ENCODE data around the gene TRIM29. TPM values are rescaled to one million over a fixed set of nuclear protein-coding genes. Genes with fewer than 3 reads are reported as not detected.

The TRIM29 gene
- total RNA-seq, 1 experiment from 2014 or later = 293 TPM

DNA sequence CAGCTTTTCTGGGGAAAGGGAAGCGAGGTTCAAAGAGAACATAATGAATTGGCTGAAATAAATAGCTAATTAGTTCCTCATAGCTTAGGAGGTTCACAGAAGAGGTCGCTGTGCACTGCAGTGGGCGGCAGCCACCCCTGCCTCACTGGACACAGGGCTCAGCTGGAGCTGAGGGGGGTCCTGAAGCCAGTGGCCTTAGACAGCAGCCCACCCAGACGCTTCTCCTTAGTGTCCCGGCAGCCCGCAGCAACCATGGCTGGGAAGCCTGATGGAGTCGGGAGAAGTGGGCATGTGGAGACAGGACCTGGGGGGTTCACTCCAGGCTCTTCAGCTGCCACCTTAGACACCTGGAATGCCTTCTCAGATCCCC lies 75.4 kb downstream of the TRIM29 start:
- Histone ChIP-seq H3K36me3 (ENCODE audit: low read depth) (no peaks in the 10 kb centered on the region), H3K4me2 (no peak overlapping the region), H2AFZ (no peak overlapping the region), H3K79me2 (ENCODE audit: low read depth) (no peaks in the 10 kb centered on the region), H3F3A (ENCODE audit: insufficient read depth, low read depth) (no peaks in the 10 kb centered on the region), H3K4me3 (no peak overlapping the region), H3K9me2 (ENCODE audit: insufficient read depth) (no peaks in the 10 kb centered on the region), H3K27ac (no peak overlapping the region), H3K4me1 (replicated peaks; ENCODE audit: insufficient read depth) (no peaks in the 10 kb centered on the region), H3K27me3 (ENCODE audit: insufficient read depth, low read depth) (peaks cover 97% of the 10 kb centered on the region), H4K20me1 (ENCODE audit: insufficient read depth) (no peaks in the 10 kb centered on the region), H3K9me3 (ENCODE audit: insufficient read depth, low read depth) (no peaks in the 10 kb centered on the region)
- no peak for DNase-seq
- intact Hi-C loops (cut with micrococcal nuclease; ENCODE audit: unreplicated experiment) = no loop called here
- ChIA-PET POLR2A (ENCODE audit: unreplicated experiment) (no interaction called here), CTCF (no interaction called here)
- BruUV-seq (replicated peaks) = no TSS peak
- no peak for TF ChIP-seq EZH2 (IDR thresholded peaks at IDR 0.05; ENCODE audit: low read depth)
- TF ChIP-seq CTCF (conservative IDR thresholded peaks at IDR 0.05) = no peak

DNA sequence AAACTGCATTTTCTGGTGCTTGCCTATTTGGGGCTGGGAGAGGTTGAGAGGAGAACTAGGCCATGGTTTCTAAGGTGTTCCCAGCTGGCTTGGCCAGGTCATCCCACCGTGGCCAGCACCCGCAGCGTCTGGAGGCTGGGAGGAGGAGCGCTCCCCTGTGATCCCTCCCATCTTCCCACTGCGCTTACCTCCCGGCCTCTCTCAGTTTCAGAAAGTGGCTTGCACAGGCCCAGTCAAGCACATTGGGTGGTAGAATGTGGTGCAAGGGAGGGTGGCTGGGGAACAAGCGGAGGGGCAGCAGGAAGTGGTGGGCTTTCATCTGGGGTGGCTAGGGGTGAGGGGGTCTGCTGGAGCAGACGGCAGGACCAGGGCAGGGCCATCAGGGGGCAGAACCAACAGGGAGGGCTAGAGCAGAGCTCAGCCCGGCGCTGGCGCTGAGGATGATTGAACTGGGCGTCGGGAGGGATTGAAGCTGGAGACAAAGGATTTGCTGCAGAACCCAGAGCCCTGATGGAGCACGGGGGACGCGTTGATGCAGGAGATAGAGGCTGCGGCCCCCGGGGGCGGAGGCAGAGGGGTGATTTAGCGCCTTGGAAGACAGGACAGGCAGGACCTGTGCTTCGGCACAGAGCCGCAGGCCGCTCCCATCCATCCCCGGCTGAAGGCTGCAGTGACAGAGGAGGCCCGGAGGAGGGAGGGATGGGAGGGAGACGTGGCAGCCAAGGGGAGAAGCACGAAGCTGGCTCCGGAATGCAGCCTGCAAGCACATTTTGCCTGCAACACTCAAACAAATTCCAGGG lies 76.0 kb downstream of the TRIM29 start:
- H2AFZ ChIP-seq = no peak overlapping the region
- no peaks in the 10 kb centered on the region for H3K9me2 ChIP-seq (ENCODE audit: insufficient read depth)
- intact Hi-C loops (cut with micrococcal nuclease; ENCODE audit: unreplicated experiment) = no loop called here
- ChIA-PET POLR2A (ENCODE audit: unreplicated experiment) (no interaction called here), CTCF (no interaction called here)
- no peak overlapping the region for H3K4me2 ChIP-seq
- H3K79me2 ChIP-seq (ENCODE audit: low read depth) = no peaks in the 10 kb centered on the region
- H3K27ac ChIP-seq = no peak overlapping the region
- H3K4me1 ChIP-seq (replicated peaks; ENCODE audit: insufficient read depth) = no peaks in the 10 kb centered on the region
- no peaks in the 10 kb centered on the region for H3F3A ChIP-seq (ENCODE audit: insufficient read depth, low read depth)
- H3K27me3 ChIP-seq (ENCODE audit: insufficient read depth, low read depth) = peaks cover 97% of the 10 kb centered on the region
- H3K36me3 ChIP-seq (ENCODE audit: low read depth) = no peaks in the 10 kb centered on the region
- BruUV-seq (replicated peaks) = no TSS peak
- H3K4me3 ChIP-seq = no peak overlapping the region
- DNase-seq = no peak
- TF ChIP-seq CTCF (conservative IDR thresholded peaks at IDR 0.05) (no peak), EZH2 (IDR thresholded peaks at IDR 0.05; ENCODE audit: low read depth) (no peak)
- H3K9me3 ChIP-seq (ENCODE audit: insufficient read depth, low read depth) = no peaks in the 10 kb centered on the region
- H4K20me1 ChIP-seq (ENCODE audit: insufficient read depth) = no peaks in the 10 kb centered on the region

Other genes starting within 250 kb of the TRIM29 start
- gene OAF, start 72.9 kb upstream of the TRIM29 start, total RNA-seq (2021) = 45.6 and 66.1 TPM in 2 replicates
- gene POU2F3, start 102.0 kb upstream of the TRIM29 start, total RNA-seq (2021) = 2.3 and 2.9 TPM in 2 replicates
- 6.0 and 7.7 TPM in 2 replicates for gene TLCD5, start 187.2 kb upstream of the TRIM29 start, total RNA-seq (2021)
- gene ARHGEF12, start 198.3 kb upstream of the TRIM29 start, total RNA-seq (2021) = 61.5 and 76.5 TPM in 2 replicates